ENCODE measurements around the gene PCSK4. TPM values are rescaled to one million over a fixed set of nuclear protein-coding genes. Genes with fewer than 3 reads are reported as not detected.

The PCSK4 gene
- total and polyA plus RNA-seq, 2 of the 13 experiments (the other 11 are each of a cell fraction or from before 2014, with no cell fraction given): 2.0 to 2.7 TPM

- intact Hi-C loops (cut with micrococcal nuclease; ENCODE audit: unreplicated experiment): no loop called here
Observed at GRCh38 chr19:1447944-1448343, 42.2 kb downstream of the PCSK4 start.

More at GRCh38 chr19:1447944-1448343, 42.2 kb downstream of the PCSK4 start:
- no TSS peak for BruUV-seq (replicated peaks)
- in situ Hi-C loops (cut with HindIII; ENCODE audit: extremely low pct_ligation_motif_present, low pct_unique_long_range_greater_than_20kb): no loop called here
- DNase-seq (ENCODE audit: low spot score) (no peak), ATAC-seq (no peak), FAIRE-seq (no peak)
- H3K36me3 ChIP-seq (replicated peaks in 1 of 2; ENCODE audit: control insufficient read depth in 1 of 2, insufficient read depth in 2 of 2, low read length in 2 of 2): no peaks in the 10 kb centered on the region
- no peak overlapping the region for H3K9ac ChIP-seq (ENCODE audit: insufficient read depth, low read depth, low read length)
- no peak overlapping the region for H2AFZ ChIP-seq (ENCODE audit: low read length)
- TF ChIP-seq, protein P1, sequence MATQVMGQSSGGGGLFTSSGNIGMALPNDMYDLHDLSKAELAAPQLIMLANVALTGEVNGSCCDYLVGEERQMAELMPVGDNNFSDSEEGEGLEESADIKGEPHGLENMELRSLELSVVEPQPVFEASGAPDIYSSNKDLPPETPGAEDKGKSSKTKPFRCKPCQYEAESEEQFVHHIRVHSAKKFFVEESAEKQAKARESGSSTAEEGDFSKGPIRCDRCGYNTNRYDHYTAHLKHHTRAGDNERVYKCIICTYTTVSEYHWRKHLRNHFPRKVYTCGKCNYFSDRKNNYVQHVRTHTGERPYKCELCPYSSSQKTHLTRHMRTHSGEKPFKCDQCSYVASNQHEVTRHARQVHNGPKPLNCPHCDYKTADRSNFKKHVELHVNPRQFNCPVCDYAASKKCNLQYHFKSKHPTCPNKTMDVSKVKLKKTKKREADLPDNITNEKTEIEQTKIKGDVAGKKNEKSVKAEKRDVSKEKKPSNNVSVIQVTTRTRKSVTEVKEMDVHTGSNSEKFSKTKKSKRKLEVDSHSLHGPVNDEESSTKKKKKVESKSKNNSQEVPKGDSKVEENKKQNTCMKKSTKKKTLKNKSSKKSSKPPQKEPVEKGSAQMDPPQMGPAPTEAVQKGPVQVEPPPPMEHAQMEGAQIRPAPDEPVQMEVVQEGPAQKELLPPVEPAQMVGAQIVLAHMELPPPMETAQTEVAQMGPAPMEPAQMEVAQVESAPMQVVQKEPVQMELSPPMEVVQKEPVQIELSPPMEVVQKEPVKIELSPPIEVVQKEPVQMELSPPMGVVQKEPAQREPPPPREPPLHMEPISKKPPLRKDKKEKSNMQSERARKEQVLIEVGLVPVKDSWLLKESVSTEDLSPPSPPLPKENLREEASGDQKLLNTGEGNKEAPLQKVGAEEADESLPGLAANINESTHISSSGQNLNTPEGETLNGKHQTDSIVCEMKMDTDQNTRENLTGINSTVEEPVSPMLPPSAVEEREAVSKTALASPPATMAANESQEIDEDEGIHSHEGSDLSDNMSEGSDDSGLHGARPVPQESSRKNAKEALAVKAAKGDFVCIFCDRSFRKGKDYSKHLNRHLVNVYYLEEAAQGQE (IDR thresholded peaks at IDR 0.05; ENCODE audit: borderline replicate concordance in 1 of 2, low read depth in 1 of 2, low read length in 2 of 2): 0 out of 4 replicates have a peak, but pooled peaks of 1 of the 2 experiments have one; percentile 26
- TF ChIP-seq ZNF10 (CRISPR knock-in tag; IDR thresholded peaks at IDR 0.05; ENCODE audit: borderline replicate concordance, low read depth) (no peak), PHF5A (CRISPR knock-in tag; IDR thresholded peaks at IDR 0.05; ENCODE audit: low read depth, unreplicated experiment) (no peak), MED8 (CRISPR knock-in tag; IDR thresholded peaks at IDR 0.05; ENCODE audit: insufficient replicate concordance) (no peak)
- H3K27me3 ChIP-seq (ENCODE audit: control insufficient read depth in 1 of 2, insufficient read depth in 2 of 2, low read length in 2 of 2): peaks cover 15 to 61% of the 10 kb centered on the region in 2 experiments
- H3K9me3 ChIP-seq (ENCODE audit: low read length): no peaks in the 10 kb centered on the region
- H3K4me2 ChIP-seq (ENCODE audit: low read depth, low read length): no peak overlapping the region
- ChIA-PET POLR2A (no interaction called here), CTCF (ENCODE audit: low intra/inter-chr PET ratio, low total read pairs) (no interaction called here)
- H3K4me1 ChIP-seq (ENCODE audit: insufficient read depth, low read length): peaks cover 26% of the 10 kb centered on the region
- peaks cover 13% of the 10 kb centered on the region; the same call in 1 of the 2 replicates for H4K20me1 ChIP-seq (ENCODE audit: insufficient read depth, low read length)
- no peak overlapping the region for H3K4me3 ChIP-seq (replicated peaks in 1 of 3; ENCODE audit: insufficient read depth in 1 of 3, low read depth in 2 of 3, low read length in 3 of 3)
- H3K27ac ChIP-seq (ENCODE audit: extremely low read length, insufficient read depth, low read length): no peak overlapping the region
- 58% methylated on average over 7 of the region's 9 CpGs for WGBS (ENCODE audit: low lambda C conversion rate)
- H3K79me2 ChIP-seq (ENCODE audit: insufficient read depth, low read length): no peaks in the 10 kb centered on the region

Measured in HepG2 (cell line).